Activated T-cell treated with anti-CD3 and anti-CD28 coated beads for 24 hours (primary cell): ENCODE measurements around the gene LAMA5.

Experiments
- DNase-seq: peaks from one replicate; pipeline ENCODE4 v3.0.0-alpha.2; 2020; ENCODE audit warnings: low read depth

LAMA5 gene

DNA sequence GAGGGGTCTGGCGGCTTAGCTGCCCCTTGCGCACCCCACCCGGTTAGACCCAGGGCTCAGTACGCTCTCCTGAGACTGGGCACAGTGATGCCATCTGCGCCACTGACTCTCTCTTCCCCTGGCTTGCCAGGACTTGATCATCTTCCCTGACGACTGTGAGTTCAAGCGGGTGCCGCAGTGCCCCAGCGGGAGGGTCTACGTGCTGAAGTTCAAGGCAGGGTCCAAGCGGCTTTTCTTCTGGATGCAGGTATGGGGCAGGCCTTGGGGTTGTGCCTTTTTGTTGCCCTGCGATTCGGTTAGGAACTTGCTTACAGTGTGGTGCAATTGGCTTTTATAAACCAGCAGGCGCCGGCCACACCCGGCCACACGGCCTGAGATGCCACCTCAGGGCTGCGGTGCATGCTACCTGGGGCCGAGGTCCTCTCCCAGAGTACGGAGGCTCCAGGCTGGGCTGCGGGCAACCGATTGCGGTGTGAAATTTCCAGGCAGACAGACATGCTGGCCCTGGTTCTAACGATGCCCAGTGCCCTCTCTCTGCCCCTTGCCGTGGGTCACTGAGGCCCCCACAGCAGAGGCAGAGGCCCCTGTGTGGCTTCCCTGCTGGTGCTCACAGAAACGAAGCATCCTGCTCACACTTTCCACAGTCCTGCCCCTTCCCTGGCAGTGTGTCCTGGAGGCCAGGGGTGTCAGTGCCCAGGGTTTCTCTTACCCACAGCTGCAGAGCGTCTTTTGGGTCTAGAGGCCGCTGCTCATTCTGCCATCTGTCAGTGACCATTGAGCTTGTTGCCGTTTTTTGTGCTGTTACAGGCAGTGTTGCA lies 62.6 kb downstream of the LAMA5 start:
- no peak for DNase-seq

DNA sequence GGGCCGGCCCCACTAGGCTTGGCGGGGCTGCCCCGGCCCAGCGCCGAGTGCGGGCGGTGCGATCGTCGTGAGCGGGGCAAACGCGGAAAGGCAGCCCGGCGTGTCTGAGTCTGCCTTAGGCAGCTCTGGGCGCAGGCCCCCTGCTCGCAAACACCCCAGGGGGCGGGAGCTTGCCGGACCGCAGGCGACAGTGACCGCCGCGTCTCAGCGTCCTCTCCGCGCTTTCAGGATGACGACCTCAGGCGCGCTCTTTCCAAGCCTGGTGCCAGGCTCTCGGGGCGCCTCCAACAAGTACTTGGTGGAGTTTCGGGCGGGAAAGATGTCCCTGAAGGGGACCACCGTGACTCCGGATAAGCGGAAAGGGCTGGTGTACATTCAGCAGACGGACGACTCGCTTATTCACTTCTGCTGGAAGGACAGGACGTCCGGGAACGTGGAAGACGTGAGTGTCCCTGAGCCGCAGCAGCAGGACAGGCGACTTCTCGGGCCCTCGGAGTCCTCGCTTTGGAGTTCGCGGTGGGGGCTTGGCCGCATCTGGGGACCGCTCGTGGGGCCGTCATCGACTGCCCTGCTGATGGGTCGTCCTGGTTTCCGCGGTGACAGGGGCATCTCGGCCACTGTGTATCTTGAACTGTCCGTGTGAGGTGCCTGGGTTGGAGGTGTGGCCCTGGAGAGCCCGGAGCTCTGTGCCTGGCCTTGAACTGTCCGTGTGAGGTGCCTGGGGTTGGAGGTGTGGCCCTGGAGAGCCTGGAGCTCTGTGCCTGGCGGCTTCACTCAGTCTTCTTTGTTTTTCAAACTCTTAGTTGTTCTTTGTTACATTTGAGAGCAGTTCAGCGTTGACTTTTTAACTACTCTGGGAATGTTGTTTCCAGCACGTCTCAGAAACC lies 63.5 kb downstream of the LAMA5 start:
- no peak for DNase-seq

- no peak for DNase-seq
These were observed 64.1 kb downstream of the LAMA5 start for GRCh38 chr20:62303062-62303339.

GRCh38 chr20:62302341-62303061 lies 64.6 kb downstream of the LAMA5 start, which contains the start of gene ADRM1:
Gene ADRM1 (plus strand): TSS chr20:62302997. CDS start chr20:62303569, 572 bp downstream.
- peak; percentile 96 for DNase-seq

DNA sequence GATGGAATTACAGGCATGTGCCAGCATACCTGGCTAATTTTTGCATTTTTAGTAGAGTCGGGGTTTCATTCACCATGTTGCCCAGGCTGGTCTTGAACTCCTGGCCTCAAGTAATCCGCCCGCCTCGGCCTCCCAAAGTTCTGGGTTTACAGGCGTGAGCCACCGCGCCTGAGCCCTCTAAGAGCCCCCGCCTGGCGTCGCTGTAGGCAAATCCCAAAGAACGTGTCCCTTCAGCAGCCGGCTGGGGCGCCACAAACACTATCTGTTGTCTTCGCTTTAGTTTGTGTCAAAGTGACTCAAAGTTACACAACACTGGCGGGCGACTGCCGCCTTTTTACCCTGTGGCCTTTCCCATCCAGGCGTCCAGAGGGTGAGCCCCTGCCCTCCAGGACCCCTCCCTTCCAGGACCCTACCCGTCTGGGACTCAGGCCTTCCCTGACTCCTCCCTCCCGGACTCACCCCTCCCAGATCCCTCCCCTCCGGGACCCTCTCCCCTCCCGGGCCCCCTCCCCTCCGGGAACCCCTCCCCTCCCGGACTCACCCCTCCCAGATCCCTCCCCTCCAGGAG lies 65.3 kb downstream of the LAMA5 start:
- DNase-seq, result peak; percentile 82

GRCh38 chr20:62301111-62301668 lies 65.9 kb downstream of the LAMA5 start:
- DNase-seq, result no peak

DNA sequence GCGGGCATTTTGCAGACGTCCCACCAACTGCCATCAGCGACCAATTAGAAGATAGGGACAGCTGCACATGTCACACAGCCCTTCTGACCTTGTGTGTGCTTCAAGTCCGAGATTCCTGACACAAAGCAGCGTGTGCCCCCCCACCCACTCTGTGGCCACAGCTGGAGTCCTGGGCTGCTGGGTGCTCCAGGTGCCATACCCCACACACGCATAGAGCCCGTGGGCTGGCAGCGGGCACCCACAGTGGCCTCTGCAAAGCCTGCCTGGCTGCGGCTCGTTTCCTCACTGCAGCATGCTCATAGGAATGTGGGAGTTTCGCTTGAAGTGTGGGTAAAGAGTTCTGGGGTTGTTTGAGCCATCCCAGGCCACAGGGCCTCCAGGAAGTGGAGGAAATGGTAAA lies 66.8 kb downstream of the LAMA5 start:
- DNase-seq, result no peak

DNA sequence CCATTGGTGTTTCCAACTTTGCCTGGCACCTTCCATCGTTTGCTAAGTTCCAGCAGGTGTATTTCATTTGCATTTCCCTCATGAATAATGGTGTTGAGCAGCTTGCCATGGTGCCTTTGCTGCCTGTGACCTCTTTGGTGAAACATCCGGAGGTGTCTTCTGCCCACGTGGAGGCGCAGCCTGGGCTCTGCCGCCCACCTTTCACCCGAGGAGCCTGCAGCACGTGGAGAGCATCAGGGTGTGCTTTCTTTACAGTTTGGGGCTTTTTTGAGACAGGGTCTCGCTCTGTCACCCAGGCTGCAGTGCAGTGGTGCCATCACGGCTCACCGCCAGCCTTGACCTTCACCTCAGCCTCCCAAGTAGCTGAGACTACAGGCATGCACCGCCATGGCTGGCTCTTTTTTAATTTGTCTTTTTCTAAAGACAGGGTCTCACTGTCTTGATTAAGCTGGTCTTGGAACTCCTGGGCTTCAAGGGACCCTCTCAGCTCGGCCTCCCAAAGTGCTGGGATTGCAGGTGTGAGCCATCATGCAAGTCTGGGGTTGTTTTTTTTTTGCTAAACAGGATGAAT lies 67.4 kb downstream of the LAMA5 start:
- no peak for DNase-seq

DNA sequence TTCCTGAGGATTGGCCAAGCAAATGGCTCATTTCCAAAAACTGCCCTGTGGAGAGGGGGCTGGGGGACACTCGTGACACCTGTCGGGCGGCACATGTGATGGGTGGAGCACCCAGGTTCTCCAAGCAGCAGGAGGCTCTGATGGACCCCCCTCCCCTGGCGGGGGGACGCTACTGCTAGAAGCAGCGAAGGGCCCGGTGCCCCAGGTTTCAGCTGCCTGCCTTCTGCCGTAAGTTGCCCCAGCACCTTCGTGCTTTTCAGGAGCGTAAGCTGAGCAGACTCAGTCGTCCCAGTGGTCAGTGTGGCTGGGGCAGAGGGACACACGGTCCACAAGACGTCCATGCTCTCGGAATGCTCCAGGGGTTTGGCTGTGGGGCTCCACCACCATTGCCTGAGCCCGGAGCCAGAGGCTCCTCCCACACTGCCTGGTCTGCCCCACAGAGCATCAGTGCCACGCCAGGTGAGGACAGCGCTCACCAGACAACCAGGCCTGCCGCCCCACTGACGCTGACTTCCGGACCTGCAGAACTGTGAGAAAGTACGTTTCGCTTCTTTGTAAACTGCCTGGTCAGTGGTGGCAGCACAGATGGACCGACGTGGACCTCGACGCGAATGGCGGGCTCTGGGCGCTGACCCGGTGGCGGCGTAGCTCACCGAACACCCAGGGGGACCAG lies 68.4 kb downstream of the LAMA5 start:
- no peak for DNase-seq

DNA sequence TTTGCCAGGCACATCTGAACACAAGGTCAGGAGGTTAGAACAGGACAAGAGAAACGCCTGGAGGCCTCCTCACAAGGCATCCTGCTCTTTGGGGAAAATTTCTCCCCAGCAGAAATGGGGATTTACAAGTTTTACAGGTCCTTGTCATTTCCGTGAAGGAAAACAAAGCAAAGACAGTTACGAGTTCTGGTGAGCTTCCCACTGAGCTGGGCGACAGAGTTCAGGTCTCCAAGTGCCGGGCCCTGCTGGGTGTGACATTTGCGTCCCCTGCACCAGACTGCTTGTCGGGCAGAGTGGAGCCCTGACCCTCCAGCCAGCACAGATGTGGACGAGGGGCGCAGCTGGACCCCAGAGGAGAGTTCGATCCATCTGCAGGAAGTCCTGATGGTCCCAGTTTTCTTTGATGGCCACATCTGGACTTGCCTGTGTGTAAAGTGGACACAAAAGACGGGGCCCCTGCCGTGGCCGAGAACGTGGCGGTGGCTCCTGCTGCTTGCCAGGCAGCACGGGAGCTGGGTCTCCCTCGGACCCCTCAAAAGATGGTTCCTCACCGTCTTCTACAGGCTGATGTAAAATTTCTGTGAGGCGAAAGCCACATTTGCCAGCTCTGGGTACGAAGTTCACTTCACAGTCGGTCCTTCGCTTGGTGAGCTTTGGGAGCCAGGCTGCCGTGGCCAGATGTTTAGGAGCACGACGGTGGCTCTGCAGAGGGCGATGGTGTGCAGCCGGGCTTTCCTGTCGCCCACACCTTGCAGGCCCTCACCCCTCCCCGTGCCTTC lies 69.5 kb downstream of the LAMA5 start:
- no peak for DNase-seq

DNA sequence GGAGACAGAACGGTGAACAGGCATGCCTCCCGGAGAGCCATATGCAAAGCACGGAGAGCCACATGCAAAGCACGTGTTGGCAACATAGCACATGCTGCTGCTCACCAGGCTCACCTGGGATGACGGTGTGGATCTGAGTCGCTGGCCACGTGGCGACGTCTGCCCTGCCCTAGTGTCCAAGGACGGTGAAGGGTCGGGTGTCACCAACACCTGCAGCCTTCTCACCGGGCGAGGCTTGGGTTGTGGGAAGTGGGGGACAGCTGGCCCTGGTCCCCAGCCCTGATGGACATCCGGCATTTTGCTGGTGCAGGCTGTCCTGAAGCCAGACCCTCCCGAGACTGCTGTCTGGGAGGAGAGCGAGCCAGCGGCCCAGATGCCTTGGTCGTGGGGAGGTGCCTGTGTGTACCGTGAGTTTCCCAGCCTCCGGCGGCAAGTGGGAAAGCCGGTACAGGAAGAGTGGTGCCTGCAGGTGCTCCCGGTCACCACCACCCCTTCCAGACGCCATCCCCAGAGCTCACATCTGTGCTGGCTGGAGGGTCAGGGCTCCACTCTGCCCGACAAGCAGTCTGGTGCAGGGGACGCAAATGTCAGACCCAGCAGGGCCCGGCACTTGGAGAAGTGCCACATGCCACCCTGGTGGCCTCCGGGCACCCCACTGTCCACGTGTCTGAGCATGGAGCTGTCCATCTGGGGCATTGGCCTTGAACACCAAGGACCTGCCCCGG lies 70.2 kb downstream of the LAMA5 start:
- DNase-seq, result no peak

GRCh38 chr20:62294516-62294915 lies 72.6 kb downstream of the LAMA5 start:
- DNase-seq, result no peak

DNA sequence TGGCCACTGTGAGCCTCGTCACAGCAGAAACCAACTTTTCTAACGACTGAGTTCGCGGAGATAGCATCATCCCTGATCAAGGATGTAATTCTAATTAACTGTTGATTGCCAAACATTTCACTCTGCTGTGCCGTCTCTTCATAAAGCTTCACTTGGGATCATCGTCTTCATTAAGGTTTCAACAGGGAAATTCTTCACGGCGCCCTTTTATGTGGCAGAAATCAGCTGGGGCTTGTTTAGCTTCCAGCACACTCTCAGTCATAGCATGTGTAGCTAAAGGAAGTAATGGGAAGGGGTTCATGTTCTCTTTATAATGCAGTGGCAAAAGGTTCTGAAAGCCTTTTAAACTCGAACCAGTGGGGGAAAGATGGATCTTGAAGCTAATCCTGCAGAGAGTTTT lies 73.2 kb downstream of the LAMA5 start:
- DNase-seq, result no peak

GRCh38 chr20:62293111-62293784 lies 73.9 kb downstream of the LAMA5 start:
- DNase-seq, result no peak

GRCh38 chr20:62292108-62292507 lies 75.0 kb downstream of the LAMA5 start:
- no peak for DNase-seq

DNA sequence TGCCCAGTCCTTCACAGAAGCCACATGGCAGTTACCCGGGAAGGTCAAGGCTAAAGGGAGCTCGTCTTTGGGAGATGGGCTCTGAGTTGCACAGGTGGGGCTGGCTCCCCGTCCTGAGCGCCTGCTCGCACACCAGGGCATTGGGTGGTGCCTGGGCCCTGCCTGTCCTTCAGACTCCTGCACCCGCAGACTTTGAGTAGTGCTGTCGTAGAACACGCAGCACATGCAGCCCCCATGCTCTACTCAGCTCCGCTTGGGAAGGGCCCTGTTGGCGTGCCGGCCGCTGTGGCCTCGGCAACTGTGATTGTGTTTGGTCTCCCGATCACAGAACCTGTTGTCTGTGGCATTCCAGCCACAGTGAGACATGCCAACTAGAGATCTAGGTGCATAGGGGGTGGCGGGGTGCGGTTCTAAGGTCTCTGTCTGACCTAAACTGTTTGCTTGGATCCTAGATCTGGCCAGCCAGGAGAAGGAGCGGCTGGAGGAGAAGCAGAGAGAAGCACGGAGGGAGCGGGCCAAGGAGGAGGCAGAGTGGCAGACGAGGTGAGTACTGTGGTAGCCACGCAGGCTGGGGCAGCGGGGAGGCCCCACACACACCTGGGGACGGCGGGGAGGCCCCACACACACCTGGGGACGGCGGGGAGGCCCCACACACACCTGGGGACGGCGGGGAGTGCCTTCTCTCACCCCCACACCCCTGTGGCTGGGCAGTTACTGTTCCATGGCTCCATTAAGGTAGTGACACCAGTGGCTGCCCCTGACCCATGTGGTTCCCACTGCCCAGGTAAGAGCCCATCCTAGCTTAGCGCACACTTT lies 75.7 kb downstream of the LAMA5 start:
- DNase-seq, result no peak

GRCh38 chr20:62289898-62290297 lies 77.2 kb downstream of the LAMA5 start:
- DNase-seq, result no peak

GRCh38 chr20:62289131-62289530 lies 78.0 kb downstream of the LAMA5 start:
- DNase-seq, result no peak
